GM21515 (cell line): ENCODE measurements around the gene DTX3L.

ENCODE experiments used
- ATAC-seq: cut with Tn5 transposase; IDR thresholded peaks from one replicate; pipeline ENCODE4 v1.9.1; 2021; ENCODE audit not compliant: unreplicated experiment

Gene DTX3L

DNA sequence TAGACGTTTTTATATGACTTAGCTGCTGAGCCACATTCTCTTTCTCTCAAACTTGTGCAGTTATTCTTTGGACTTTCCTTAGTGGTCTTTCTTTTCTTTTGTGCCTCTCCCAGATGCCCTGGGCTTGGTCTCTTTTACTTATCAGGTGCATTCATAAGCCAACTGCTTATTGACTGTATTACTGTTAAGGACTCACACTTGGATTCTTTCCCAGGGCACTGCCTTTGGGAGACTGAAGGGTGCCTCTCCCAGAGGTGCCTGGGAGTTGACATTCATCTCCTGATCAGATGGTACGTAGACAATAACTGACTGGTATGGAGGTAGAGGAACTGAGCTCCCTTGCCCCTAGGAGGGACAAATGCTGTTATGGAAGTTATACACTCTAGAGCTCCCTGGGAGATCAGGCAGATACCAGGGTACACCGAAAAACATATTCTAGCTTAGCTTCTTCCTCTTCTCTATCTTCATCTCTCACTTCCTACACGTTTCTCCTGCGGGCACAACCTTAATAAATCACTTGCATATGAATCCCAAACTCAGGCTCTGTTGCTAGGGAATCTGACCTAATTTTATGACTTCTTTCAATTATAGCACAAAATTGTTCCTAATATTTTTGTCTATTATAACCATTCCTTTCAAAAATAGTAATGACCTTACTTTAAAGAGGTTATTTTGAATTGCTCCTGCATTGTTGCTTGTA is 38.0 kb downstream of the DTX3L start:
- no peak for ATAC-seq

DNA sequence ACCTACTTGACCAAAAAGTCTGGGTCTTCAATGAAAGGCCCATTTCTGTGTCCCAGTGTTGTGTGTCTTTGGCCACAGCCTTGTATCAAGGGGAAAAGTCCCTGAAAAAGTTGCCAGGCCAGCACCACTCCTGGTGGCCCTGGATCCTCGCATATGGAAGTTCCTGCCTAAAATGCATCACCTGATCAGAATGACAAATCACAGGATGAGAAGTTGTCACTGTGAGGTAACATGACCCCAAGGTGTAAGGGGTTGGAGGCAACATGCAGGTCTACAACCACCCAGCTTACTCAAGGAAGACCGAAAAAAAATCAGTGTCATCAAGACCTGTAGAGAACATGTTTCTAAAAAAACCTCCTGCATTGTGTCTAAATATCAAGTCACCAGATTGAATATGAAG is 38.9 kb downstream of the DTX3L start:
- no peak for ATAC-seq

DNA sequence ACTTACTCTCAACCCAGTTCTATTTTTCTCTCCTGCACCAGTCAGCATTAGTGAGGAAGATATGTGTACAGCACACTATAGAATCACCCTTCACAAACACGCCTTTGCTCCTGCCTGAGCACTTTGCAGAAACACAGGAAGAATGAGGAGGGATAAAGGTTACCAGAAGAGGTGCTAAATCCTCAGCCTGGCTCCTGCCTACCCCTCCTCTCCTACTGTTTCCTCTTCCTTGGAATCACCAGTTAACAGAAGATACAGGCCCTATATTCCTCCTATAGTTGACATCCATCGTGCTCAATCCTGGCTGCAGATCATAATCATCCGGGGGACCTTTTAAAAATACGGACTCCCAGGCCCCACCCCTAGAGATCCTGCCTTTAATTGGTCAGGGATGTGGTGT is 42.2 kb downstream of the DTX3L start:
- ATAC-seq = no peak

DNA sequence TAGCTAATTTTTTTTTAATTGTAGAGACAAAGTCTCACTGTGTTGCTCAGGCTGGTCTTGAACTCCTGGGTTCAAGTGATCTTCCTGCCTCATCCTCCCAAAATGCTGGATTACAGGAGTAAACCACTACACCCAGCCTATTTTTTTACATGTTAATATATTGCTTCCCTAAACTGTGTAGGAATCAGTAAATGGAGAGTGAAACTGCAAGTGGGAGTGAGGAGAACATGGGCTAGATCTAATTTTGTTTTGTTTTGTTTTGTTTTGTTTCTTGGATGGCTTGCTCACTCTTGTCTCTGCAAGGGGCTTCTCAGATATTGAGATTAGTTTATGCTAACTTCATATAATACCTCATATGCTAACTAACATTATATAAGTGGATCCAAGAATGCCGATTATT is 44.8 kb downstream of the DTX3L start:
- ATAC-seq = no peak

DNA sequence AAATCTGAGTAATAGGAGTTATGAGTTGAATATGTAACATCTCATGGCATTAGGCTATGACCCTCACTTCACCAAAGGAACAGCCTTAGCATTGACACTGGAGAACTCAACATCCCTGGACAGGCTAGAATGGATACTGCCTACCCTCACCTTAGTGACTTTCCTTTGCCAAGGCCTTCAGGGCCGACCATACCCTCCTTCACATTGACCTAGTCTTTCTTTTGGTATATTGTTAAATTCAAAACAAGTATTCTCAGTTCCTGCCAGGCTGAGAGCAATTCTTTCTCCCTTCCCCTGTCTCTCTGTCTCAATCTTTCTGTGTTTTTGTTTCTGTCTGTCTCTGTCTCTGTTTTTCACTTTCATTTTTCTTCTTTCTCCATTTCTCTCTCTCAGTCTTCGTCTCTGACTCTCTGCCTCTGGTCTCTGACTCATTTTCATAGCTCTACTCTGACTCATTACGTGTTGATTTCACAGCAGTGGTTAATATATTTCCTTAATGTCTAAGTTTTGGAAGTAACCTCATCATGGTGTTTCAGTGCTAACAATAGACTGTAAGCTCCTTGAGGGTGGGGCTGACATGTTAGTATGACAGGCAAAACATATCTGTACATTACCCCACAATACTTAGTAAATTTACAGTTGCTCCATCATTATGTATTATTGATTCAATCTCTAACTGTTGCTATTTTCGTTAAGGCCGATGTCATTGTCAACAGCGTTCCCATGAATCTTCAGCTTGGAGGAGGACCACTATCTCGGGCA is 45.8 kb downstream of the DTX3L start:
- ATAC-seq = peak; percentile 92

DNA sequence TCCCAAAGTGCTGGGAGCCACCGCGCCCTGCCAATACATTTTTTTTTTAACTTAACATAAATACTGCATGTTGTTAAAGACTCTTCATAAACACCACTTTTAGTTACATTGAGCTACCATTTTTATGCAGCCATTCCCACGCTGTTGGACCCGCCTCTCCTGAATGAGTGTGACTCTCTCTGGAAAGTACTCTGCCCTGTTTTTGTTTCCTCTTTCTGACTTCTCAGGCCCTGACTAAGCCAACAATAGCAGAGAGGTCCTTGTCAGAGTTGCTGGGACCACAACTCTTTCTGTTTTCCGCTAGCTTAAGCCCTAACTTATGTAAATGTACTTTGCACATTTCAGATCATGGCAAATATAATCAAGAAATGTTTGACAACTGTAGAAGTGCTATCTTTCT is 48.6 kb downstream of the DTX3L start:
- ATAC-seq = no peak

DNA sequence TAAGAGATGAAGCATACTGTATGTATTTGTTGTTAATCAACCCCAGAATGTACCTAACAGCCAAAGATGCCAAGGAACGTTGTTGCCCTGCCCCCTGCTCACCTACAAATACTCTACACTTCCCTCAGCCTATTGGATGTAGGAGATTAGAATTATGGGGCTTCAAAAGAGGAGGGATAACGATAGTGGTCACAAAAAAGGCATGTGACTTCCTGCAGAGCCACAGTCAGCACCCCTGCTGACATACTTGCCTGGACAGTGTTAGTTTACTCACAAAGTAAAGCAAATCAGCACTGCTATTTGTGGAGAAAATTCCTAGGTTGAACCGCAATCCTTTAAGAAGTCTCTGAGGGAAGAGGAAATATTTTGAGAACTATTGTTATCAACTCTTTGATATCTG is 51.2 kb downstream of the DTX3L start:
- no peak for ATAC-seq

DNA sequence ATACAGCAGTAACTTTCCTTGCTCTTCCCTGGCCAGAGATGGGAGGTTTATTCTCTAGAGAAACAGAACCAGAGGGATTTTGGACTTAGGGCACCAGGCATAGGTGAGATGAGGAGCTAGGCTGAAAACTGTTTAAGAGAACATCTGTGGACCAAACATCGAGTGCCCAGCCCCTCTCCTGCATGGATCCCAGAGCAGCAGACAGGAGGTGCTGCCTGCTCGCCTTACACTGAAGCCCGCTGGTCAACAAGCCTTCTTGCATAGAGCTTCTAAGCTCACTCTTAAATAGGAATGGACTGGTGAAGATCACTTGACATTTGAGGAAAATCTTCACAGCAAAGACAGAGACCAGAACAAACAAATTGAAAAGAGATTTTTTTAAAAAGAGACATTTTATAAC is 54.5 kb downstream of the DTX3L start:
- ATAC-seq = no peak

DNA sequence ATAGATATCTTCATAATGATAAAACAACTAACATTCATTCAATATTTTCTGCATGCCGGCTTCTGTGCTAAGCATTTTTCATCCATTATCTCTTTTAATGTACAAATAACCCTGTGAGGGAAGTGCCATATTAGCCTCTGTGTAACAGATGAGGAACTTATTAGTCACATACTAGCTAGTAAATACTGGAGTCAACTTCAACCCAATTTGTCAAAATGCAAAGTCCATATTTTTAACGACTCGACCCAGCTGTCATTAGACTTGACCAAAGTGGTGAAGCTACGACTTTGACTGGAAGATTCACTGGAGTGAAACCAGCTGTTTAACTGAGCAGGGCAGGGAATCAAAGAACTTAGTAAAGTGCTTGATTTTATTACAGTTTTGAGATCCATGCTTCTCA is 54.9 kb downstream of the DTX3L start:
- no peak for ATAC-seq

DNA sequence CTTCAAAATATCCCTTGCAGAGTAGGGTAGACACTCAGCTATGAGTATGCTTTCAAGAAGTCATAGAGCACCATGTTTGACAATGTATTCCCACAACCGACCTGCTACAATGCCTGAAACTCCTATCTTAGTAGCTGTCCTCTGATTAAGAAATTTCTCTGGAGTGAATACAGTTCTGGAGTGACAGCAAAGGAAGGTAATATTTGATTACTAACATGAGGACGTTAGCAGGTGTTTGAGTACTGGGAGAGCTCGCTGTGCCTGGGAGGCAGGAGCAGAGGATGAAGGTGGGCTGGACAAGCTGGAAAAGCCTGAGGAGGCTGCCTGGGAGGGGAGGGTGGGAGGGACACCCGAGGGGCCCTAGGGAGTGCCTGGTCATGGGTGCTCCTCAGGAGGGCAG is 56.3 kb downstream of the DTX3L start:
- ATAC-seq = no peak

DNA sequence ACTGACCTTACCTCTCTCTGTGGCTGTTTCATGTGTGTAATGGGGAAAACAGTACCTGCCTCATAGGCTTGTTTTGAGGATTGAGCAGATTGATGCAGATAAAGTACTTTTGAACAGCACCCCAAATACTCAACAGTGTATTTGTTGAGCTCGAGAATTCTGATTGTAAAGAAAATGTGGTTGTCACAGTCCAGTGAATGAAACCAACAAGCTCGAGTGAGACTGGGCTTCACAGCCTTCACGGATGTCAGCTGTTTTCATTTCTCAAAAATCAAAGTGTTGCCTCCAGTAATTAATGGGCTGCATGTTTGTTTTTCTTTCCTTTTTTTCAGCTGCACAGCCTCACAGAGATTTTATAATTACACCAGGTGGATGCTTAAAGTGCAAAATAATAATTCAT is 57.0 kb downstream of the DTX3L start:
- no peak for ATAC-seq

DNA sequence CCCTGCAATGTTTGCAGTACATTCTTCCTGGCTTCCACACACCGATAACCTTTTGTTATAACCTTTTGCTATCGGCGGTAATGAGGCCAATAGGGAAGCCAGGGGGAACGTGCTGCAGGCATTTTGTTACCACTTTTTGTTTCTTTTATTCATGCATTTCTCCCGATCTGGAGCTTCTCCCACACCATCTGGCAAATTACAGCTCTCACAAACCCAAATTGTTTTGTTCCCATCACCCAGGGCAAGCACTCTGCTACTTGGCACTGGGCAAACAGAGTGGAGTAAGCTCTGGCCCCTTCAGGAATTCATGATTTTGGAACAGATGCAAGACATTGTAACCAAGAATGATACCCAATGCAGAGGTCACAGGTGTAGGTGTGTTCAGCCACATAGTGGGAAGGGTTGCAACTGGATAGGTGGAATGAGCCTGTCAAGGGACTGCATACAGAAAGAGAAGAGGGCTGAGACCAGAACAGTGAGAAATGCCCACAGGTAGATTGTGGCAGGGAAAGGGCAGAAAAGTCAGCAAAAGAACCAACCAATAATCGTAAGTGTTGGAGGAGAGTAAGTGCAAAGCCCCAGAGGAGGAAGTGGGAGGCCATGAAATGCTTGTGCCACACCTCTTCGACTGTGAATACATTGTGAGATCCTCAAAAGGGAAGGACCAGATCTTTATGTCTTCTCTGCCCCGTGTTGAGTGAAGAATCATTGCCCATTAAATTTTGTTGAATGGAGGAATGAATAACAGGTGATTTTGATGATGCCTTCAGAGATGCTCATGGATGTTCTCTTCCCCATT is 59.1 kb downstream of the DTX3L start:
- no peak for ATAC-seq
